Type B pancreatic cell (in vitro differentiated cells): ENCODE data around the gene RAP1GAP2. TPM values are rescaled to one million over a fixed set of nuclear protein-coding genes. Genes with fewer than 3 reads are reported as not detected.

ENCODE experiments used
- DNase-seq: peaks from one replicate; pipeline ENCODE4 v3.0.0; 2021; ENCODE audit warnings: mixed read lengths; ENCODE audit not compliant: unreplicated experiment; ENCODE audit errors: extremely low spot score
- H3K27ac Mint-ChIP-seq: 2 replicates; pipeline ENCODE4 v1.8.0; 2021; ENCODE audit warnings: mild to moderate bottlenecking, mixed read lengths
- H3K27me3 Mint-ChIP-seq: 2 replicates; pipeline ENCODE4 v1.8.0; 2021; ENCODE audit warnings: mixed read lengths
- H3K36me3 Mint-ChIP-seq: 2 replicates; pipeline ENCODE4 v1.8.0; 2021; ENCODE audit warnings: mixed read lengths
- H3K4me1 Mint-ChIP-seq: one replicate; pipeline ENCODE4 v1.8.0; 2021; ENCODE audit warnings: mixed read lengths; ENCODE audit not compliant: unreplicated experiment
- H3K4me3 Mint-ChIP-seq: 2 replicates; pipeline ENCODE4 v1.8.0; 2021; ENCODE audit warnings: mild to moderate bottlenecking, mixed read lengths
- H3K9me3 Mint-ChIP-seq: 2 replicates; pipeline ENCODE4 v1.8.0; 2021; ENCODE audit warnings: mixed read lengths
- total RNA-seq: library from RNA; stranded (reverse); gene quantifications from 2 replicates; pipeline ENCODE4 v1.2.1, GENCODE V29; 2021; ENCODE audit warnings: low replicate concordance
- TF ChIP-seq, protein P1 (sequence below): fragments of 200-600 bp; sonication (generic); conservative IDR thresholded peaks from 2 replicates; pipeline ENCODE4 v1.5.0; 2021; ENCODE audit warnings: antibody characterized with exemption, mild to moderate bottlenecking

The RAP1GAP2 gene
- total RNA-seq, 1 donor from 2014 or later, result 49.7 TPM

DNA sequence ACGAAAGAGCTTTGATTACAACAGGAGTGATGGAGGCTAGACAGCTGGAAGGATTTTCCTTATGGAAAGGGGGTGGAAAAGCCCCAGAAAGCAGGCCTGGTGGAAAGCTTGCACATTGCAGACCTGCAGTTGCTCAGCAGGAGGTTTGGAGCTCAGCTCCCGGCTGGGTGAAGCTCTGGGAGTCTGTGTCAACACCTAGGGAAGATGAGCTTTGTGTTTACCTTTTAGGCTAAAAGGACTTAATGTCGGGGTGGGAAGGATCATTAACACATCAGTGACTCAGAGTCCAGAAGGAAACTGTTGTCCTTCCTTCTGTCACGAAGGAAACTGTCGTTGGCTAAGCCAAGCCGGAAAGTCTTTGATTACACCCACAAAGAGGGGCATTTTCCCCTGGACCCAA lies 48.2 kb downstream of the RAP1GAP2 start:
- Mint-ChIP-seq H3K4me1 (peaks cover 12% of the 10 kb centered on the region), H3K36me3 (no peaks in the 10 kb centered on the region), H3K4me3 (no peak overlapping the region), H3K27me3 (peaks cover 5% of the 10 kb centered on the region), H3K9me3 (no peaks in the 10 kb centered on the region), H3K27ac (peak overlapping the region; percentile 22)
- TF ChIP-seq, protein P1, sequence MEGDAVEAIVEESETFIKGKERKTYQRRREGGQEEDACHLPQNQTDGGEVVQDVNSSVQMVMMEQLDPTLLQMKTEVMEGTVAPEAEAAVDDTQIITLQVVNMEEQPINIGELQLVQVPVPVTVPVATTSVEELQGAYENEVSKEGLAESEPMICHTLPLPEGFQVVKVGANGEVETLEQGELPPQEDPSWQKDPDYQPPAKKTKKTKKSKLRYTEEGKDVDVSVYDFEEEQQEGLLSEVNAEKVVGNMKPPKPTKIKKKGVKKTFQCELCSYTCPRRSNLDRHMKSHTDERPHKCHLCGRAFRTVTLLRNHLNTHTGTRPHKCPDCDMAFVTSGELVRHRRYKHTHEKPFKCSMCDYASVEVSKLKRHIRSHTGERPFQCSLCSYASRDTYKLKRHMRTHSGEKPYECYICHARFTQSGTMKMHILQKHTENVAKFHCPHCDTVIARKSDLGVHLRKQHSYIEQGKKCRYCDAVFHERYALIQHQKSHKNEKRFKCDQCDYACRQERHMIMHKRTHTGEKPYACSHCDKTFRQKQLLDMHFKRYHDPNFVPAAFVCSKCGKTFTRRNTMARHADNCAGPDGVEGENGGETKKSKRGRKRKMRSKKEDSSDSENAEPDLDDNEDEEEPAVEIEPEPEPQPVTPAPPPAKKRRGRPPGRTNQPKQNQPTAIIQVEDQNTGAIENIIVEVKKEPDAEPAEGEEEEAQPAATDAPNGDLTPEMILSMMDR, result peak; percentile 22
- DNase-seq, result no peak

DNA sequence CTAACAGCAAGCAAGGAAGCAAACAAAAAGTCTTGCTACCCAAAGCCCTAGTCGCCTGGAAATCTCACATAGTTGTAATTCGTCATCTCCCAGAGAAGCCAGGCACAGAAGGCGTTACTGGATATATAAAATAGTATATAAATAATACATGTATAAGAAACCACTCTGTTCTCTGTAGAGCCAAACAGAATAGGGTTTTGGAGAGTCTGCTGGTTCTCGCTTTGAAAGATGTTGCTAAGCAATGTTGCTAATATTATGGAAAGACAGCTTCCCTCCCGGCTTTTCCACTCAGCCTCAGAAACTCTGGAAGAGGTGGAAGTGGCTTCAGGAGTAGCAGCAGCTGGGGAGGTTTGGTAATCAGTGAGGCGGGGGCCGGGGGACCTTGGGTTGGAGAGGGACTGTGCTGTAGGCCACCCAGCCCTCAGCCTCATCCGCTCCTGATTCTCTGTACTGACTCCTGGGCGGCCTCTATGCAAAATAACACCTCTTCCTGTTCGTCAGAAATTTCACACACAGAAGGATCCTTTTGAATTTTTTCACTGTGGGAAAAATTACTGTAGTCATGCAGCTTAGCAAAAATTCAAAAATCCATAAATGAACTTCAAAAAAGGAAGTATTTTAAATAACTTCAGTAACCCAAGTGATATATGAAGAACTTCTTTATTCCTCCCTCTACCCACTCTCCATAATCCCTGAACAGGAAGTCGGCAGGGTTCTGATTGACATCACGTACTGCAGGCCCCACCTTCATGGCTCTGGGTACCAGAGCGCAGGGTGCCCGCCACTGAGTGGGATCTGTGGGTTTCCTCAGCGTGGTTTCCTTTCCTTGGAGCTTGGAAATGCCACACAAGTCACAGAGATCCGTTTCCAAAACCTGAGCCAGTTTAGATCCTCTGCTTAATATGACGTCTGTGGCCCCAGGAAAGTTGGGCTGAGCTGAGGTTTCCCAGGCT lies 51.4 kb downstream of the RAP1GAP2 start:
- peaks cover 12% of the 10 kb centered on the region for H3K4me1 Mint-ChIP-seq
- no peaks in the 10 kb centered on the region for H3K36me3 Mint-ChIP-seq
- peak overlapping the region; percentile 23 for H3K27ac Mint-ChIP-seq
- DNase-seq, result no peak
- H3K27me3 Mint-ChIP-seq, result peaks cover 21% of the 10 kb centered on the region
- H3K9me3 Mint-ChIP-seq, result no peaks in the 10 kb centered on the region
- TF ChIP-seq, protein P1, result no peak
- no peak overlapping the region for H3K4me3 Mint-ChIP-seq

- Mint-ChIP-seq H3K27me3 (peaks cover 25% of the 10 kb centered on the region), H3K4me3 (peak overlapping the region; percentile 34), H3K4me1 (peaks cover 10% of the 10 kb centered on the region), H3K27ac (no peak overlapping the region), H3K36me3 (no peaks in the 10 kb centered on the region), H3K9me3 (no peaks in the 10 kb centered on the region)
- TF ChIP-seq, protein P1, result no peak
- no peak for DNase-seq
Observed at GRCh38 chr17:2849327-2849670, 53.1 kb downstream of the RAP1GAP2 start.

GRCh38 chr17:2850991-2851390 lies 54.8 kb downstream of the RAP1GAP2 start:
- DNase-seq, result no peak
- Mint-ChIP-seq H3K36me3 (no peaks in the 10 kb centered on the region), H3K4me3 (peak overlapping the region; percentile 51), H3K27ac (no peak overlapping the region), H3K27me3 (peaks cover 38% of the 10 kb centered on the region), H3K4me1 (peaks cover 11% of the 10 kb centered on the region), H3K9me3 (no peaks in the 10 kb centered on the region)
- TF ChIP-seq, protein P1, result no peak

DNA sequence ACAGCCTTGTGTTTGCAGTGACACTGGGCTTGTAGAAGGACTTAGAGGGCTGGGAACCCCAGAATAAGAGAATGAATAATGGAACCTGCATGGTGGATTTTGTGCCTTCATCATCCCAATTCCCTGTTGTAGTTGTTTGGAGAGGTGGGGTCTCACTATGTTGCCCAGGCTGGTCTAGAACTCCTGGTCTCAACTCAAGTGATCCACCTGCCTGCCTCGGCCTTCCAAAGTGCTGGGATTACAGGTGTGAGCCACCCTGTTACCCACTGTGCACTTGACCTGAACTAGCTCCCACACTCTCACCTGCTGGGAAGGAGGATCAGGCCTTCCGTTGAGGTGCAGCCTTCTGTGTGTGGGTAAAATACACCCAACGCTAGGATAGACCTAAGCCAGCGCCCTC lies 55.4 kb downstream of the RAP1GAP2 start:
- no peak for DNase-seq
- Mint-ChIP-seq H3K27ac (no peak overlapping the region), H3K4me3 (peak overlapping the region; percentile 59), H3K9me3 (no peaks in the 10 kb centered on the region), H3K4me1 (peaks cover 11% of the 10 kb centered on the region), H3K36me3 (no peaks in the 10 kb centered on the region), H3K27me3 (peaks cover 44% of the 10 kb centered on the region)
- TF ChIP-seq, protein P1, result no peak
